Stomach (tissue), 4 donors: Measurements from ENCODE around the gene CELF1.

ENCODE experiments used
- EP300 ChIP-seq: sonication (generic); formaldehyde crosslinking; IDR thresholded peaks from one replicate; pipeline ENCODE4 v1.6.1; 2017; ENCODE audit warnings: antibody characterized with exemption
- POLR2A ChIP-seq, 4 donors: fragments of 450-650 bp; IDR thresholded peaks; one replicate each; pipeline ENCODE4 v1.6.1; 2016; ENCODE audit warnings: antibody characterized with exemption in 4 of 4, control low read depth in 2 of 4, mild to moderate bottlenecking in 1 of 4, moderate library complexity in 1 of 4
- TF ChIP-seq, protein P1 (sequence below), 7 experiments: fragments of 450-650 bp in 4 of 7; fragments of 200-600 bp in 3 of 7; sonication (generic) in 3 of 7; IDR thresholded peaks; one replicate each; pipeline ENCODE4 v1.5.1; 2016 to 2019; ENCODE audit warnings: antibody characterized with exemption in 7 of 7, control low read depth in 2 of 7, mild to moderate bottlenecking in 1 of 7

DNA sequence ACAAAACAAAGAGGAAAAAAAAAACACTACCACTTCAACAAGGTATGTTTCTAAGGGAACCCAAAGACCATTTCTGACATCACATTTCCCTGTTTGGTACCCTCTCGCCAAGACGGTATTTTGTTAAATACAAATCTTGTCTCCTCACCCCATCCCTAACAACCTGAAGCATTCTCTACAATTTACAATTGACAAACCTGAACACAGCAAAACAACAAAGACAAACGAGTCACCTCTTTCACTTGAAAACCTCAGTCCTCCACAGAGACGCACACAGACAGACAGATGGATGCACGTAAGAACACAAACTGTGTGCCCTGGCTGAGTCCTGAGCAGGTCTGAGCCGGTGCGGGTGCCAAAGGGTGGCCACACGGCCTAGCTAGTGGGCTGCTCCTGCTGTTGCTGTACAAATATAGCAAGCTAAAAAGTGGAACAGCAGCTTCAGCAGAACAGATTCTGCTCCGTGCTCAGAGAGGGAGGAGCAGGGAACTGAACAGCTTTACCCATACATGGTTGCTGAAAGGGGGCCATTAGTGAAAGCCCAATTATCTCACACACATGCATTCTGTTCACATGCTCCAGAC lies 28.5 kb downstream of the CELF1 start:
- TF ChIP-seq, protein P1, sequence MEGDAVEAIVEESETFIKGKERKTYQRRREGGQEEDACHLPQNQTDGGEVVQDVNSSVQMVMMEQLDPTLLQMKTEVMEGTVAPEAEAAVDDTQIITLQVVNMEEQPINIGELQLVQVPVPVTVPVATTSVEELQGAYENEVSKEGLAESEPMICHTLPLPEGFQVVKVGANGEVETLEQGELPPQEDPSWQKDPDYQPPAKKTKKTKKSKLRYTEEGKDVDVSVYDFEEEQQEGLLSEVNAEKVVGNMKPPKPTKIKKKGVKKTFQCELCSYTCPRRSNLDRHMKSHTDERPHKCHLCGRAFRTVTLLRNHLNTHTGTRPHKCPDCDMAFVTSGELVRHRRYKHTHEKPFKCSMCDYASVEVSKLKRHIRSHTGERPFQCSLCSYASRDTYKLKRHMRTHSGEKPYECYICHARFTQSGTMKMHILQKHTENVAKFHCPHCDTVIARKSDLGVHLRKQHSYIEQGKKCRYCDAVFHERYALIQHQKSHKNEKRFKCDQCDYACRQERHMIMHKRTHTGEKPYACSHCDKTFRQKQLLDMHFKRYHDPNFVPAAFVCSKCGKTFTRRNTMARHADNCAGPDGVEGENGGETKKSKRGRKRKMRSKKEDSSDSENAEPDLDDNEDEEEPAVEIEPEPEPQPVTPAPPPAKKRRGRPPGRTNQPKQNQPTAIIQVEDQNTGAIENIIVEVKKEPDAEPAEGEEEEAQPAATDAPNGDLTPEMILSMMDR (IDR thresholded peaks at IDR 0.05): no peak
- TF ChIP-seq POLR2A (IDR thresholded peaks at IDR 0.05) (no peak), EP300 (no peak)
